WERI-Rb-1 (cell line): Measurements from ENCODE around the gene CLDN6.
A peak's percentile ranks its signal among the peaks of the same experiment; 100 is the strongest.

Experiments
- DNase-seq: peaks from one replicate; pipeline ENCODE4 v3.0.0-alpha.2; 2020
- H3K27ac ChIP-seq: fragments of 250-450 bp; sonication (Bioruptor Pico); 2 replicates; pipeline ENCODE4 v1.5.1; 2020; ENCODE audit warnings: mild to moderate bottlenecking, moderate library complexity
- H3K27me3 ChIP-seq: fragments of 250-450 bp; sonication (Bioruptor Pico); 2 replicates; pipeline ENCODE4 v1.5.1; 2021; ENCODE audit warnings: mild to moderate bottlenecking, low read depth, moderate library complexity; ENCODE audit not compliant: insufficient read depth, severe bottlenecking
- H3K36me3 ChIP-seq: fragments of 250-450 bp; sonication (Bioruptor Pico); 2 replicates; pipeline ENCODE4 v1.5.1; 2020; ENCODE audit warnings: mild to moderate bottlenecking, moderate library complexity
- H3K4me3 ChIP-seq: 2 replicates; pipeline ENCODE4 v1.5.1; 2011; ENCODE audit warnings: low read depth, mild to moderate bottlenecking, control low read depth, low read length
- H3K9me3 ChIP-seq: fragments of 250-450 bp; sonication (Bioruptor Pico); 2 replicates; pipeline ENCODE4 v1.5.1; 2021; ENCODE audit warnings: mild to moderate bottlenecking, moderate library complexity; ENCODE audit not compliant: severe bottlenecking
- TF ChIP-seq, protein P1 (sequence below): IDR thresholded peaks from 2 replicates; pipeline ENCODE4 v1.5.1; 2011; ENCODE audit warnings: low read depth, mild to moderate bottlenecking, control low read depth, inconsistent platforms, low read length

CLDN6 gene

DNA sequence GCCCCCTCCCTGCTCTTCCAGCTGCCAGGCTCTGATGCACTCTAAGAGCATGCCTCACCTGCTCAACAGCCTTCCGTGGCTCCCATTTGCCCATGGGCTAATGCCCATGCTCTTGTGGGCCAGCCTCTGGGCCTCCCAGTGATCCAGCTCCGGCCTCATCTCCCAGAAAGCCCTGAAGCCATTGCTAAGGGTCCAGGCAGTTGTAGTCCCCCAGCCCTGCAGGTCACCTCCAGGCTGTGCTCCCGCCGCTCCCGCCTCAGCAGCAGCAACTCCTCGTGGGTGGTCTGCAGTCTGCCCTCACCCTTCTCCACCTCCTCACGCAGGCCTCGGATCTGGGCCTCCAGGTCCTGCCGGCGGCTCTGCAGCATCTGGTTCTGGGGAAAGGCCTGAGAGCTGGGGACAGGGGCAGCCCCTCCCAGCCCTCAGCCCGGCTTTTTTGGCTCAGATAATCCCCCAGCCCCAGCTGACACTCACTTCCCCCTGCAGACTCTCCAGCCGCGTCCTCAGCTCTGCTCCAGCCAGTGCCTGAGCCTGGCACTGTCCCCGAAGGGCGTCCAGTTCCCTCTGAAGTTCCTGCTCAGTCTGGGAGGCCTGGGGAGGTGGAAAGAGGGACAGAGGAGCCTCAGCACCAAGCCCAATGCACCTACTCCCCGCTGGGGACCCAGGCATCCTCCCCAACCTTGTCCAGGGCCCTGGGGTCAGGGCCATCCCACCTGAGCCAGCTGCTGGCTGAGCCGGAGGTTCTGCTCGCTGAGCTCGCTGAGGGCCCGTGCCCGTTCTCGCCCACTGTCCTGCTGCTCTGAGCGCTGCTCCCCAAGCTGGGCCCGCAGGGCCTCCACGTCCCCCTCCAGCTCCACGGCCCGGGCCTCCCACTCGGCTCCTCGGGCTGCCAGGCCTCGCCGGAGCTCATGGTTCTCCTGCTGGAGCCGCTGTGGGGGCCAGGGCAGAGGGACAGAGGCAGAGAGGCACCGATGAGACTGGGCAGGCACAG, 12.5 kb upstream of the CLDN6 start:
- DNase-seq = no peak
- Histone ChIP-seq H3K36me3 (peaks cover 23% of the 10 kb centered on the region), H3K4me3 (no peak overlapping the region), H3K27ac (no peak overlapping the region), H3K27me3 (peaks cover 65% of the 10 kb centered on the region), H3K9me3 (peaks cover 2% of the 10 kb centered on the region)
- TF ChIP-seq, protein P1, sequence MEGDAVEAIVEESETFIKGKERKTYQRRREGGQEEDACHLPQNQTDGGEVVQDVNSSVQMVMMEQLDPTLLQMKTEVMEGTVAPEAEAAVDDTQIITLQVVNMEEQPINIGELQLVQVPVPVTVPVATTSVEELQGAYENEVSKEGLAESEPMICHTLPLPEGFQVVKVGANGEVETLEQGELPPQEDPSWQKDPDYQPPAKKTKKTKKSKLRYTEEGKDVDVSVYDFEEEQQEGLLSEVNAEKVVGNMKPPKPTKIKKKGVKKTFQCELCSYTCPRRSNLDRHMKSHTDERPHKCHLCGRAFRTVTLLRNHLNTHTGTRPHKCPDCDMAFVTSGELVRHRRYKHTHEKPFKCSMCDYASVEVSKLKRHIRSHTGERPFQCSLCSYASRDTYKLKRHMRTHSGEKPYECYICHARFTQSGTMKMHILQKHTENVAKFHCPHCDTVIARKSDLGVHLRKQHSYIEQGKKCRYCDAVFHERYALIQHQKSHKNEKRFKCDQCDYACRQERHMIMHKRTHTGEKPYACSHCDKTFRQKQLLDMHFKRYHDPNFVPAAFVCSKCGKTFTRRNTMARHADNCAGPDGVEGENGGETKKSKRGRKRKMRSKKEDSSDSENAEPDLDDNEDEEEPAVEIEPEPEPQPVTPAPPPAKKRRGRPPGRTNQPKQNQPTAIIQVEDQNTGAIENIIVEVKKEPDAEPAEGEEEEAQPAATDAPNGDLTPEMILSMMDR = no peak

DNA sequence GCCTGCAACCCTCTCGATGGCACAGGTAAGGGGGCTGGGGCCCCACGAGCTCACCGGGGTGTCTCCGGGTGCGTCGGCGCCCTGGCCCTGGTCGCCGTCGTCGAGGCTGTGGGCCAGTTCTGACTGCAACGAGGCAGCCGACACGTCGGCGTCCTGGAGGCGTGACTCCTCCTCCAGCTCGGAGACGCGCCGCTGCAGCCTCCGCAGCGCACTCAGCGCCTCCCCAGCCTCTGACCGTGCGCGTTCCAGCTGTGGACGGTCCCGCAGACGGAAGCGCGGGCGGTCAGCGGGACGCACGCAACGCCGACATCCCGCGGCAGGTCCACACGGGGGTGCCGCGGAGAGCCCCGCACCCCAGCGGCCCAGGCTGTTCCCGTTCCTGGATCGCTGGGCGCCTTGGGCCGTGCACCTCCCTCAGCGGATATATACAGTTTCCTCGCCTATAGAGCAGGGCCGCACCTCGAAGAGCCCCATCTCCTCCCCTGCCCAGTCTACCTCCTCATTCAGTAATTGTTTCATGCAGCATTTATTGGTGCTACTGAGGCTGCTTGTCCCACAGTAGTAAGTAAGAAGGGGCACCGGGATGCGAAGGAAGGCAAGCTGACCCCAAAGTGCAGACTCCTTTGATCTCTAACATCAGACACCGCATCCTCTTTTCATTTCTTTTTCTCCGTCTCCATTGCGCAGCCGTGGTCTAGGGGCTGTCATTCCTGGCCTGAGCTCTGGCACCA, 11.7 kb upstream of the CLDN6 start:
- Histone ChIP-seq H3K4me3 (peak overlapping the region; percentile 17), H3K27ac (no peak overlapping the region), H3K27me3 (peaks cover 59% of the 10 kb centered on the region), H3K36me3 (peaks cover 29% of the 10 kb centered on the region), H3K9me3 (peaks cover 2% of the 10 kb centered on the region)
- DNase-seq = no peak
- TF ChIP-seq, protein P1 = no peak

DNA sequence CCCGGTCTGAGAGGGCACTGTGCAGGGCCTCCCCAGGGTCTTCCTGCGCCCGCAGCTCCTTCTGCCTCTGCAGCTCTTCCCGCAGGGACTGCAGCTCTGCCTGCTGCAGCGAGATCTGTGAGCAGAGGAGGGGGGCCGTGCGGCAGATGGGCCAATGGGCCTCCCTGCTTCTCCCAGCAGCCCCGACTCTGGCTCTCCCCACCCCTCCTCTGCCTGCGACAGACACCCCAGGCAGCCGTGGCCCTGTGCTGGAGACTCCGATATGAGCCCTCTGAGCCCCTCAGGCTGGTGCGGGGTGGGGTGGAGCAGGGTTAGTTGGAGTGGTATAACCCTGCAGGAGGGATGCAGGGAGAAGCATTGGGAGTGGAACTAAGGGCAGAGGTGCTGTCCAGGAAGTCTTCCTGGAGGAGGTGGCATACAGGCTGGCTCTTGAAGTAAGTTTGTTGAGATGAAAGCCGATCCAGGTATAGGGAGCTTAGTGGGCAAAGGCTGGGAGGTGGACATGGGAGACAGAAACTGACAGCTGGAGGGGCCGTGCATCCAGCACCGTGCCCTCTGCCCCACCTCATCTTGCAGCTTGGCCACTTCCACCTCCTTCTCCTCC, 10.8 kb upstream of the CLDN6 start:
- H3K9me3 ChIP-seq = peaks cover 2% of the 10 kb centered on the region
- H3K4me3 ChIP-seq = peak overlapping the region; percentile 19
- peaks cover 52% of the 10 kb centered on the region for H3K27me3 ChIP-seq
- H3K27ac ChIP-seq = no peak overlapping the region
- TF ChIP-seq, protein P1 = no peak
- peak; percentile 63 for DNase-seq
- peaks cover 29% of the 10 kb centered on the region for H3K36me3 ChIP-seq

DNA sequence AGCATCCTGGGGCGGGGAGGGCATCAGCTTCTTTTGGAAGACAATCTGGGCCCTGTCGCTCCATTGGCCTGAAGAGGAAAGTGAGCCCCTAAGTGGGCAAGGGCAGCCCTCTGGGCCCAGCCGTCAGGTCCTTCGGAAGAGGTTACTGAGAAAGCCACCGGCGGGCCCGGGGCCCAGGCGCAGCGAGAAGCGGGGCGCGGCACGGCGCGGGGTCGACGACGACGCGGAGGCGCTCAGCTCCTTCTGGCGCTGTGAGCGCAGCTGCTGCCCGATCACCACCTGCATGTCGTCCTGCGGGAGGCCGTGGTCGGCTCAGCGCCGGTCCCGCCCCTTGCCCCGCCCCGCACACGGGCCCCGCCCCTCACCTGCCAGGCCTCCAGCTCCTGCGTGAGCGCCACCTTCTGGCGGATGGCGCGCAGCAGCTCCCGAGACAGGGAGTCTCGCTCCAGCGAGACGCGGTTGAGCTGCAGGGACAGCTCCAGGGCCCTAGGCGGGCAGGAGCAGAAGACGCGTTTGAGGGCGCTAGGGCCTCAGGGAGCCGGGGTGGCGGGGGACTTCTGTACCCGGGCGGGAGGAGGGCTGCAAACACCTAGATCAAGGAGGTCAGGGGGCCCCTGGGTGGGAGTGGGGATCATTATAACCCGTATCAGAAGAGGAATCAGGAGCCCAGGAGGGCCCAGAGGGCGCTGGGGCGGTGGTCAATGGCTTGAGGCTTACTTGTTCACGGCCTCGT, 10.2 kb upstream of the CLDN6 start:
- TF ChIP-seq, protein P1 = peak; percentile 87
- Histone ChIP-seq H3K27ac (no peak overlapping the region), H3K36me3 (peaks cover 29% of the 10 kb centered on the region), H3K27me3 (peaks cover 45% of the 10 kb centered on the region), H3K9me3 (peaks cover 2% of the 10 kb centered on the region), H3K4me3 (peak overlapping the region; percentile 19)
- peak; percentile 93 for DNase-seq

DNA sequence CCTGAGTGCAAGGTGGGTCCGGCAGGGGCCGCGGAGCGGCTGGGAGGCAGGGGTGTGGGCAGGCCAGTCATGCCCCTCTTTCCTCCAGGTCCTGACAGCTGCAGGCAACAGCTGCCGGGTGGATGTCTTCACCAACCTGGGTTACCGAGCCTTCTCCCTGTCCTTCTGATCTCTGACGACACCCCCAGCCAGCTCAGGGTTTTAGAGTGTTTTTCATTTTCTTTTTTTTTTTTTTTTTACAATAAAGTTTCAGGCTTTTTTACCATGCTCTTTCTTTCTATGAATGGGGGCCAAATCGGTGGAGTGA, 9.5 kb upstream of the CLDN6 start:
- TF ChIP-seq, protein P1 = no peak
- Histone ChIP-seq H3K4me3 (no peak overlapping the region), H3K27ac (no peak overlapping the region), H3K36me3 (peaks cover 32% of the 10 kb centered on the region), H3K27me3 (peaks cover 38% of the 10 kb centered on the region), H3K9me3 (peaks cover 2% of the 10 kb centered on the region)
- no peak for DNase-seq
